ENCODE data around the gene LGR5.

LGR5 gene

GRCh38 chr12:71591601-71592000 is 152.0 kb downstream of the LGR5 start:
- no peak for DNase-seq

DNA sequence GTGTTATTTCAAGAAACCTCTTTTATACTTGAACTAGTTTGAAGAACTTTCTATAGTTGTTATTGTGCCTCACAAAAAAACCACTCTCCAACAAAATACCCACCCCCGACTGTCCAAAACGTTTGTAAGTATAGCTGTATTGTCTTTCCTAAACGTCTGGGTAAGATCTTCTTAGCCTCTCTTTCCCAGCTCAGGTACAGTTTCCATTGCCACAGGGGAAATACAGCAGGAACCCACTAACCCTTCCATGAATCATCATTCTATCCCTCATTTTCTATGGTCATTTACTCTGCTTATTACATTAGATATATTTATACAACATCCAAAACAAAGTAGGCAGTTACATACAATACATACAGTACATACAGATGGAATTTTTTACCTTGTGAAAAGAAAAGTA is 153.2 kb downstream of the LGR5 start:
- DNase-seq = no peak

DNA sequence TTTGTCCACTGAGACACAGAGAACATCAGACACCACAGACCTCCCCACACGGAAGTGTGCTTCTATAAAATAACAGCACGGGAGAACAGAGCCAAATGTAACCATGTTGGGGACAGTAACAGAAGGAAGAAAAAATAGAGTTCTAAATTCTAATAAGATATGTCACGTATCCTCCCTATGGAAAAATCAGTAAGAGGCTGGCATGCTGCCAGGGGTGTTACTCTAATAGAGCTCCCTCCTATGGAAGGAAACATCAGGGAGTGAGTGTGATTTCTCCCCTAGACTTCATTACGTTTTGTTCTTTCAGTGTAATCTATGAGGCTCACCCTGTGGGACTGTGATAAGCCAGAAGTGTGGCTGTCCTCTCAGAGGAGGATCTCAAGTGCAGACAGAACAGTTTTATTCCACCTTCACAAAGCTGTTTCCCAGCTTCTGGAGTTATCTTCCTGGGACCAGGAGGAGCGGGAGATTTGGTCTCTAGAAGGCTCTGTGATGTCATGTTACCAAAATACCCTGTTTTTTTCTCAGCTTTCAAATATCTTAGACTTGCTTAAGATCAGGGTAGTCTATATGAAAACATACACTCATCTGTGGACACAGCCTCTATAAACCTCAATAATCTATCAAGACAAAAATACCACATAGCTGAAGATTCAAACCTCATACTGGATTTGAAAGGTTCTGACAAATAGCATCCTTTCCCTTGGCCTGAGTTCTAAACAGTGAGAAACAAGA is 154.8 kb downstream of the LGR5 start:
- DNase-seq = no peak

DNA sequence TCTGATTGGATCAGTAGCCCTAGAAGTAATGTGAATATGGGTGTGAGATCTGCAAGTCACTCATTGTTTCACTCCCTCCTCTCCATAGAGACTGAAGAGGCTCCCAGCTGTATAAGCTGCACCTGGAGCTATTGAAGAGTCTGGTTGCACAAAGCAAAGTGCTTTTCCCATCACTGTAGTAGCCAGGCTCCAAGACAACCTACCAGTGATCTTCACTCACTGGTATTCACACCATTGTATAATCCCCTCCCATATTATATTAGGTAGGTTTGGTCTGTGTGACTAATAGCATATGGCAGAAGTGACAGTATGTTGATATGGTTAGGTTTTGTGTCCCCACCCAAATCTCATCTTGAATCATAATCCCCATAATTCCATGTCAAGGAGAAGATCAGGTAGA is 159.6 kb downstream of the LGR5 start:
- no peak for DNase-seq

DNA sequence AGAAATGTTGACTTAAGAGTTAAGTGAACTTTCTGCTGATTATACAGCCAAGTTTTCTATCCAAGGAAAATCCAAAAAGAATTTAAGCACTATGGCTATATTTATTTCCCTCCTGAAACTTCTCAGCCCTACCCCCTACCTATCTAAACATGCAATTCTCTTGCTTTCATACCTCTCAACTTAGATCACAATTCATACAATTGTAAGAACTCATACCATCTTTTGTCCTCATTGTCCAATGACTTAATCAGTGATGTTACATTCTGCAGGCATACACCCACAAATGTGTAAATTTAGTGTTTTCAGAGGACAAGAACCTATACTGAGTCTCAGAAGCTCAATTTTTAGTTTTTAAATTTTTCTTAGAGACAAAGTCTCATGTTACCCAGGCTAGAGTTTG is 161.9 kb downstream of the LGR5 start:
- DNase-seq = no peak

DNA sequence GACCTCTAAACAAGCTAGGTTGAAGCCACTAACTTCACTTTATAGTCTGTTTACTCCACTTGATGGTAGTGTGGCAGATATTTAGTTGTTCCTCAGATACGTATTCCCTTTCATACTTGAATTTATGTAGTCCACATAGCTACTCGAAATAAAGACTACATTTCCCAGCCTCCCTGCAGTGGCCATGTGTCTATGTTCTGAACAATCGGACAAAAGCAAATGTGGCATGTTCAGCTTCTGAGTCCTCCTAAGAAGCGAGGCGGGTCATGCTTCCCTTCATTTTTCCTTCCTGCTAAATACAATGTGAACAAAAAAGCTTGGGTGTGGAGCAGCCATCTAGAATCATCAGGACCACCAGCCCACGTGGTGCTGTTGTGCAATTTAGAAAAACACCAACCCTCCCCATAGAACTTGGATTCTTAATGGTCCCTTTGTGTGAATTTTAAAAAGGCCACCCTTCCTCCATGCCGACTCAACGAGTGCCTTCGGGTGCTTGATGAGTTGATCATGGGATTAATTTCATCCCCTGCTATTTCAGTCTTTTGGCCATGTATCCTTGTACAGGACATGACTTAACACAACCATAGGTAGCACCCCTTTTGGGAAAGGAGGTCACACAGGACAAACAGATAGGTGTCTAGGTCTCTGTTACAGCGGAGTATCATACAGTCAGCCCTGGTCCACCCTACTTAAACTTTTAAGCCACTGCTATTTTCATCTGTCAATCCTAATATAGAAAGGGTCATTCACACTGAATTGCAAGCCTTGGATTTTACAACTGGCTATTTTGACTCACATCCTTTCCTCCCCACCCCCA is 163.4 kb downstream of the LGR5 start:
- DNase-seq = peak in 2 of 56 donors; percentile 1 to 8

DNA sequence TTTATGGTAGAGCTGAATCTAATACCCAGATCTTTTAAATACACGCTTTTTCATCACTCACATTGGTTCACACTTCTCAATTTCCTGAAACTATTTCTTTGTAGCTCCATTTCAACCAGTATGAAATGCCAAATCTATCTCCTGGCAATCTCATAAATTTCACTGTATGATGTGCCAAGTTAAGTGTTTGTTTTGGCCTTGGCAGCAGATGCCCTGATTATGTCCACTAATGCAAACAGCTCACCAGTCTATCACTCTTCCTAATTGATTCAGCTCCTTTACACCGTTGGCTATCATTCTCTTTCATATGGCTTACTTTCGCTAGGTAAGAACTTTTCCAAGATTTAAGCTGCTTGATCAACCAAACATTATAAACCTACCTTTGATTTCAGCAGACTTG is 165.4 kb downstream of the LGR5 start:
- DNase-seq = no peak

DNA sequence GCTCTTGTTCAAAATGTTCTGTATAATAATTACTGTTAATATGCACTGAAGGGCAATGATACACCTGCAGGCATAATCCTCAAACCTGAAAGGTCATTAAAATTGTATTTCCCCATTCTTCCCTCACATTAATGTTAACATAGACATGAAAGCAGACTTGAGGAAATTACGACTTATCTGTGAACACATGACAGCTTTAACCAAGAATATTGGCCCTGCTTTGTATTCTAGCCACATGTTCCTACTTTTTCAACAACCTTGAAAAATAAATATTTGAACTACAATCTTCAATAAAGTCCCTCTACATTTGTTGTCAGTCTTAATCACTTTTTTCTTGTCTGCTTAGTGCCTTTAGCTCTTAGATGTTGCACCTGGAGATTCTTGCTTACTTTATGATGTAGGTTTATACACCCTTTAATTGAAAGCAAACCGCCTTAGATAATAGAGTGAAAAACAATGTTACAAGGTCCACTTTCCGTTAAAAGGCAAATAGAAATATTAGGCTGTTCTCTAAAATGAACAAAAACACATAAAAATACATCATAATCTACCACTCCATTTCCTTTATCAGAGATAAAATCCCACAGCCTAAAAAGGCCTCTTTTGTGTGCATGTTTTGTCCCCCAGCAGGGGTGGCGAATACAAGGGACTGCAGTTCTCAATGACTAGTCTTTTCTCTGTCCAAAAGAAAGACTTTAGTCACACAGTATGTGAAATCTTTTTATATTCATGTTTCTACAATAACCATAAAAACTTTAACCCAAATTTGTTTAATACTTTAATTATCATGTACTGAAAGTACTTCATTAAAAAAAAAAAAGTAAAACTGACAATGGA is 168.1 kb downstream of the LGR5 start:
- DNase-seq = peak in 13 of 56 donors; percentile 1 to 32 (median 5)

GRCh38 chr12:71610031-71610795 is 170.6 kb downstream of the LGR5 start:
- no peak for DNase-seq

DNA sequence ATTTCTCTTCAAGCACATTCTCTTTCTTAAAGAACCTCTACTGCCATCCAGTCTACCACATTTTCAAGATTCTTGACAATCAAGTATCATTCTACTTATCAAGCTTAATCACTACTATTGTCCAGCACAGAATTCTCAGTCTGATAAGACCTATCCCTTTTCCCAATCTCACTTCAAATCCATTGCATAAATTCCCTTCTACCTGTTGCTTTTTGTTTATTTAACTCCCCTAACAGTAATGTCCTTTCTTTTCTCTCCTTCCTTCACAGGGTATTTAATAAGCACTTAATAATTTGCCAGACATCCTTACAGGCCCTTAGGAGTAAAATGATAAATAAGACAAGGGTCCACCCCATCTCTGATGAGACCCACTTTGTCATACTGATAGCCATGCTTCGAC is 182.3 kb downstream of the LGR5 start:
- DNase-seq = no peak

DNA sequence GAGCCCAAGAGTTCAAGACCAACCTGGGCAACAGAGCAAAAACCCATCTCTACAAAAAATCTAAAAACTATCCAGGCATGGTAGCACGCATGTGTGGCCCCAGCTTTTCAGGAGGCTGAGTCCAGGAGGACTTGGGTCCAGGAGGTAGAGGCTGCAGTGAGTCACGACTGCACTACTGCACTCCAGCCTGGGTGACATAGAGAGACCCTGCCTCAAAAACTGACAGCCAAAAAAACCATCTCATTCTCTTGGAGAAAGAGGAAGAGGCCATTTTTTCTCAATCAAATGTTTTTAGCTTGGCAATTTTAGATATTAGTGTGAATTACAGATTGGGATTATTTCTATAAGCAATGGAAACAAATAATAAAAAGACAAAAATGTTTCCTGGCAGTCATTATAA is 185.9 kb downstream of the LGR5 start:
- DNase-seq = no peak

DNA sequence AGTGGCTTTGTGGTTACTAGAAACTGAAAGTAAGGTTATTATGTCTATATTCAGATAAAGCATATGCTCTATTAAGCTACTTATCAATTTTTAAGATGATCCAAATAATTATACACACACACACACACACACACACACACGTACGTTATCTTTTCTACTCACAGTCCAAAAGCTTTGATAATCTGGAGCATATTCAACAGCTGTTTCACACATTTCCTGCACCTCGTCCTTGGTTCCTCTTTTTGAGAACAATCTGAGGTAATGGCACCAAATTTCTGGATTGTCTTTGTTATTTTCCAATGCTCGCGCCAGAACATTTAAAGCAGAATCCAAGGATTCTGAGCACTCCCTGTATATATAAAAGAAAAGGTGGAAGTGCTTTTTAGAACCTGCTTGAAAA is 186.5 kb downstream of the LGR5 start:
- no peak for DNase-seq

GRCh38 chr12:71626768-71627167 is 187.2 kb downstream of the LGR5 start:
- no peak for DNase-seq

GRCh38 chr12:71627438-71628002 is 187.9 kb downstream of the LGR5 start:
- no peak for DNase-seq
